GM19025 (cell line): Measurements from ENCODE around the gene TJP1.
A peak's percentile ranks its signal among the peaks of the same experiment; 100 is the strongest.
"Not testable (repeated sequence)": the region's sequence is repeated elsewhere in the genome, so short reads cannot be mapped to it uniquely, and the experiment has no call there.

ENCODE experiments used
- ATAC-seq: cut with Tn5 transposase; IDR thresholded peaks from one replicate; pipeline ENCODE4 v1.9.1; 2021; ENCODE audit warnings: mild to moderate bottlenecking, low read depth, moderate library complexity; ENCODE audit not compliant: unreplicated experiment

Gene TJP1

DNA sequence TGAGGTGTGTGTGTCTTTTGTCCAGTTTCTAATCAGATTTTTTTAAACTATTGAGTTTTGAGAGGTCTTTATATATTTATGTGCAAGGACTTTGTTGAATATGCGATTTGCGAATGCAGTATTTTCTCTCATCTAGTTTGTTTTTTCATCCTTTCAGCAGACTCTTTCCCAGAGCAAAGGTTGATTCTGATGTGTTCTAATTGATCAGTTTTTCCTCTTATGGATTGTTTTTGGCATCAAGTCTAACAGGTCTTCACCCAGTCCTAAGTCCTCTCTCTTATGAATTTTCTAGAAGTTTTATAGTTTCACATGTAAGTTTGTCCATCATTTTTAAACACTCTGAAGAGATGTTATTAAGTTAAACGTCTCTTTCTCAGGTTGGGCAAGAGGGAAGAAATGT is 17.8 kb upstream of the TJP1 start:
- no peak for ATAC-seq

- ATAC-seq: no peak
These were observed 16.2 kb upstream of the TJP1 start for GRCh38 chr15:29838352-29839010.

DNA sequence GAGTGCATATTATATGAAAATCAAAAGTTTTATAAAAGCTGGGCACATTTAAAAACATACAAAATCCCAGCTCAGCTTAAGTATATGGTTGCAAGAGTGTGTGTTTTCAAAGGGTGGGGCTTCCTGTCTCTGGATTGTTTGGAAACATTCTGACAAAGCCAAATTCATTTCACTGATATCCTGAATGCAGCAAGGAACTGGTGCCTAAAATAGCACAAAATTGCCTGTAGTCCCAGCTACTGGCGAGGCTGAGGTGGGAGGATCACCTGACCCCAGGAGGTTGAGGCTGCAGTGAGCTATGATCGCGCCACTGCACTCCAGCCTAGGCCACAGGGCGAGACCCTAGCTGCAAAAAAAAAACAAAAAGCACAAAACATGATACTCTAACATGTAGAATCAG is 13.0 kb upstream of the TJP1 start:
- no peak for ATAC-seq

DNA sequence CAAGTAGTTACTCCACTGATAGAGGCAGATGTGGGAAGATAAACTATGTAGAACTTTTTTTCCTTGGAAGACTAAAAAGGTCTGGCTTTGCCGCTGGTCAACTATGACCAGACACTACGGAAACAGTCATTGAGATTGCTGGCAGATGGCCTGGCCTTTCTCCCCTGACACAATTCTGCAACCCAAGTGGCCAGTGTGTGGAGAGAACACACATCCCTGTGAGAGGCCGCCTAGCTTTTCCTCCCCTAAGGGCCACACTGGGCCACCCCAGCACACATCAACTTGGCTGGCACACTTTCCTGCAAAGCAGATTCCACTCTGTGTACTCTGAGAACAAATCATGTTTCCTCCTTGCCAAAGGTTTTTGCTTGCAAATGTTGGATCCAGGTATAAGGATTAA is 10.4 kb upstream of the TJP1 start:
- ATAC-seq: no peak

DNA sequence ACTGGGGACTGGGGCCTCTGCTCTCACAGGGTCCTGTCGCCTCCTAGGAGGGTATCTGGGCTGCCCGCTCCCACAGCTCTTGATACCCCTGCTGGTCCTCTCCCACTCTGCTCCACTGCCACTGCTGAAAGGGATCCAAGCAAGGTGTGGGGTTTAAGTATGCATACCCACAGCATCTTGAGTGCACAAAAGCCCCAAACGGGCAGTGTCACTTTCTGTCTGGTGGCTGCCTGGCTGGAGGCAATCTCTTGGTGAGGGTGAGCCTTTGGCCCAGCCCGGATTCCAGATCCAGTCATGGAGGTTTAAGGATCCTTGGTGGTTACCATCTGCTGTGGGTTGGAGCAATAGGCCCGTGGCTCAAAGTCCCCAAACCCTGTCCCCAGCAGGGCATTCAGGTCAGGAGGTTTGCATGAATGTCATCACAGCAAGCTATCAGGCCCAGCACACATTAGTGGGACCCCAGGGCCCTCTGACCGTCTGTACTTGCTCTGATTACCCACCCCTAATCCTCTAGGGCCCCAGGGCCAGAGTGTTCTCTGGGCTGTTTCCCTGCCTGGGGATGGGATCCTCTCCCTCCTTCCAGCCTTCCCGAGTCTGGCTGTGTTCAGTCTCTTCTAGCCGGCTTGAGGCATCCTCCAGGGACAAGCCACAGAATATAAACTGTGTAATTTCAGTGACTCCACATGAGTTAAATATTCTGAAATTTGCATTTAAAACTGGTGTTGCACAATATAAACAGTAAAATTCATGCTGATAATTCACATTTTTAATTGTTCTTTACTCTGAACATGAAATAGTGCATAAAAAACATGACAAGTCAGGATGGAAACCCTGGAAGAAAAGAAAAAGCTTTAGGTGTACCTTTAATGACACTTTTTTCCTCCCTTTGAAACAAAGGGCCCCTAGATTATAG is 4.9 kb upstream of the TJP1 start:
- ATAC-seq: no peak

GRCh38 chr15:29825227-29825626 is 3.0 kb upstream of the TJP1 start:
- ATAC-seq: no peak

DNA sequence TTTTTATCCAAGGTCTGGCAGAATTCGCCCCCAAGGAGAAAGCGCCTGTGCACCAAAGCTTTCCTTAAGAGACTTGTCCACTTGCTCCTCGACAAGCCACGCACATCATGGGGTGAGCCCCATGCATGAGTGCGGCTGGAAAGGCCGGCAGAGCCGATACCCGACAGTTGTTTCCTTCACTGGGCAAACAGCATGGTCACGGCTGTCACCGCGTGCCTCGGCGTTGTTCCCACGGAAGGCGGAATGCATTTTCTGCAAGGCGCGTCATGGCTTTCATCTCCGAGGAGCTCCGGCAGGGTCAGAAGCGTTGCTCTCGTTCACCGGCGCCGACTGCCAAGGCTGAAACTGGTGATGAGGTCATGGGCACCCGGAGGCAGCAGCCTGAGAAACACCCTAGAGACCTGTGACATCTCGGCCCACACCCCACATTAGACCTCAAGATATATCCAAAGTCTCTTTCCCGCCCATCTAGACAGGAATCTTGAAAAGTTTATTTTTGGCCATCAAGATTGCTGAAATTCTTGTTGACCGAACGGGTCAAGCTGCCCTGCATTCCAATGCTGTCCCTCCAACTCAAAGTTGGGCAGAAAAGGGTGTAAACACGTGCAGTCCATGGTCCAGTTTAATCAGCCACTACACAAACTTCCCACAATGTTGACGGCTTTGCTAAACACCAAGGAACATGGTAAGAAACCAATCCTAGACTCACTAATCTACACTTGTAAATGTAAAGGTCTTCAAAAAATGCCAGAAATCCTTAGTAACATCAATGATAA is 604 bp upstream of the TJP1 start:
- no peak for ATAC-seq

- peak; percentile 64 for ATAC-seq
These were observed 710 bp downstream of the TJP1 start for GRCh38 chr15:29821416-29822099.

DNA sequence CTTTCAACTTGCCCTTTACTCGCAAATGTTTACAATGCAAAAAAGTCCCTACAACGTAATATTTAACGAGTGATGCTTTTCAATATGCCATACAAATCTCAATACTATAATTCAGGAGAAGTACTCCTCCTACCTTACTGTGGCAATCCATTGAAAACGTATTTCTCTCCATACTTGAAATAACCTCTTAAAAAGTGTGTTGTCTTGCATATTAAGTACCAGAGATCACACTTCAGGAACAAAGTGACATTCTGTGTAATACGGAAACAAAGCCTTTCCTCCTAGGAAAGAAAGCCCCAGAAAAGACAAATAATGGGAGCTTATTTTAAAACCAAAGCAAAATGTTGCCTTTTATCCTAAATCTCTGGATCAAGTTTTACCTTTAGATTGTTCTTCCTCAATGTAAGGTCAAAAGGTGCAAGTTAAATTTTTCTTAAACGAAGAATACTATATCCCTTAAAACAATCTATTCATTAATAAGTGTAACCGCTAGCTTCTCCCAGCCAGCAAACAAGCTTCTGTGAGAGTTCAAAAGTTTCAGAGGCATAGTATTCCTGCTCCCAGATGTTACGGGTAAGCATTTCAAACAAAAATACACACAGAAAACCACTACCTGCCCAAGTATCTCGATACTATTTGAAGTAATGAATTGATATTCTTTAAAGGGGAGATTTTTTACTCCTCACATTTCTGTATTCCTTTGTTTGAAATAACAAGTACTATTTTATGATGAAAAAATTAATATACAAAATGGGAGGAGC is 1.7 kb downstream of the TJP1 start:
- ATAC-seq: no peak

- ATAC-seq: no peak
These were observed 2.3 kb downstream of the TJP1 start for GRCh38 chr15:29819979-29820378.

DNA sequence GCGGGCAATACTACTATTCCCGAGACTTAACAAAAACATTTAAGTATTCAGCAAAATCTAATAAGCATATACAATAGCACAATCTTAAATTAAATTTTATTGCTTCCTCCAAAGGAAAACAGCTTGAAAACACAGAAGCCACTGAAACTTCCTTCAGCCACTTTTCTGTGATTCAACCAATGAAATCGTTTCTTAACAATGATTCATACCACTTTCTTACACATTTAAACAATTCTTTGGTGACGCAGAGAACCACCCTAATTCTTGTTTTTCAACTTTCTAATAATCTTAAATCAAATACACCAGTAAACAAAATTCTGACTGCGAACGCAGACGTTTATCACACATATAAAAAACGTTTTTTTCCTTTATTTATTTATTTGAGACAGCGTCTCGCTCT is 4.1 kb downstream of the TJP1 start:
- ATAC-seq: no peak

- not testable (repeated sequence) for ATAC-seq
These were observed 4.8 kb downstream of the TJP1 start for GRCh38 chr15:29817455-29817854.

- no peak for ATAC-seq
These were observed 7.1 kb downstream of the TJP1 start for GRCh38 chr15:29815000-29815710.

DNA sequence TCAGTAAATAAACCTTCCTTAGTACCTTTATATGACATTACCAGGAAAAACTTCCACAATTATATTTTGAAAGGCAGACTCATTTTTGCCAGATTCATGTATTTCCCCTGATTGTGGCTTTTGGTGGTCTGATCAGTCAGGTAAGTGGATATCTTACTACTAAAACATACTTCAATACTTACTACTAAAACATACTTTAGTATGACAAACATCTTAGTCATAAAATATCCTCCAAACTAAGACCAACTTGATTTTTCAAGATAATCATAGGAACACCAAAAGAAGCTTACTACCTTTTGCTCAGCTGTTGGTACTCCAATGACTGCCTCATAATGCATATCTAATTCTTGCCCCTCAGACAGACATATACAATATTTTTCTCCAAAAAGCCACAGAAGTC is 9.3 kb downstream of the TJP1 start:
- ATAC-seq: no peak

DNA sequence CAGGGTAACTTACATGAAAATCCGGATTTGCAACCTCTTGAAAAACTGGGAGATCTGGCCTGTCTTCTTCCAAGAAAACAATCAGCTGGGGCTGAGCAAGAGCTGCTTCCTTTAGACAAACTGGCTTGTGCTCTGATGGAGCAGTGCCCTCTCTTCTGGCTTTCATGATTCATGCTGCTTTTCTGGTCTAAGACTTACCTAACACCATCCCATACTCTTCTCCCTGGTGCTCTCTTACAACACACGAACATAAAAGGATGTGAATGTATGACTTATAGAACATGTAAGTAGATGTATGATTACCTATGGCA is 9.9 kb downstream of the TJP1 start:
- ATAC-seq: no peak

DNA sequence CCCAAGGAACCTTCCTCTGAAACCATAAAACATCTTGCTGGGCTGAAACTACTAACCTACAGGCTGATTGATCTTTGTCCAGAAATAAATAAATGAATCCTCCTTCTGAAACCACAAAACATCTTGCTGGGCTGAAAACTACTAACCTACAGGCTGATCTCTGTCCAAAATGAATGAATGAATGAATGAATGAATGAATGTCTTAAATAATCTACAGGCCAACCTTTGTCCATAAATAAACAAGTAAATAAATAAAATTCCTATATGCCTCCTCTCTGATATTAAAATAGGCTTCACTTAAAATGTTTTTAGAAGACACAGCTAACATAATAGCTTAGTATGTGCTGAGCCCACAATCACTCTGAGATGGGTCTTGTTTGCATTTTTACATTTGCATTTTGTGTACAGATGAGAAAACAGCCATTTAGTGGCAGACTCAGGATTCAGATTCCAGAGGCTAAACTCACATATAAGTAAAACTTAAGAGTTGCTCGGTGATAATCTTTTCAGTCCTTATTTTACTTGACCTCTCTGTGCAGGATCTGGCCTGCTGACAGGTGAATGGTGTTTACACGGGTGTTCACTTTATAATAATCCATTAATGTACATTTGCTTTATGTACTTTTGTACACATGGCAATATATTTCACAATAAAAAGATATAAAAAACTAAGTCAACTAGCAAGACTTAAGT is 10.4 kb downstream of the TJP1 start:
- no peak for ATAC-seq

GRCh38 chr15:29805708-29806104 is 16.6 kb downstream of the TJP1 start:
- ATAC-seq: no peak

- no peak for ATAC-seq
These were observed 17.1 kb downstream of the TJP1 start for GRCh38 chr15:29805043-29805707.
